ENCODE data around the gene PTTG1.
"Not testable (repeated sequence)": the region's sequence is repeated elsewhere in the genome, so short reads cannot be mapped to it uniquely, and the experiment has no call there.

The PTTG1 gene

DNA sequence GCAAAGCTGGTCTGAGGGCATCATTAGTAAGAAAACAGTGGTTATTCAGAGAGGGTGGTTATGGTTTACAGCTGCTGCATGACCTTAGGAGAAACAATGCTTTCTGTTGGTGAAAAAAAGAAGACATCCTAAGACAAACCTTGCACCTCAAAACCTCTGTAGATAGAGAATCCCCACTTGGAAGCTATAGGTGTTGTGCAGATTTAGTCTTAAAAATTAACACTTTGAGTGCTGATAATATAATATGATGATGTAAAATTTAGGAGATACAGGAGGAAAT lies 1.4 kb upstream of the PTTG1 start:
- no peak for DNase-seq (ENCODE audit: low read depth in 1 of 2, low spot score in 1 of 2)

DNA sequence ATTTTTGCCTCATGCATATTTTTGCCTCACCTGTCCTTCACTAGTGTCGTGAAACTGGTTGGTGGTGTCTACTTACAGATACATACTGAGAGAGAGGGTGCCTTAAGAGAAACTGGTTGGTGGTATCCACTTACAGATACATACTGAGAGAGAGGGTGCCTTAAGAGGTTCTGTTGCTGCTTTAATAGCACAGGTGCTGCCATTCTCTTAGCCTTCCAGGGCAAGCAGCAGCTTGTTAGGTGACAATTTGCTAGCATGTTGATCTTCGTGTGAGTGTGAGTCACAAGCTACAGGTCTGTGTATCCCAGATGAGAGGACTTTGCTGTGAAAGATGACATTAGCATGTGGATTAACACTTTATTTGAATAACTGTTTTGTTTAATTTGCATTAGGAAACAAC lies 1.4 kb downstream of the PTTG1 start:
- DNase-seq (ENCODE audit: low read depth in 1 of 2, low spot score in 1 of 2): no peak

DNA sequence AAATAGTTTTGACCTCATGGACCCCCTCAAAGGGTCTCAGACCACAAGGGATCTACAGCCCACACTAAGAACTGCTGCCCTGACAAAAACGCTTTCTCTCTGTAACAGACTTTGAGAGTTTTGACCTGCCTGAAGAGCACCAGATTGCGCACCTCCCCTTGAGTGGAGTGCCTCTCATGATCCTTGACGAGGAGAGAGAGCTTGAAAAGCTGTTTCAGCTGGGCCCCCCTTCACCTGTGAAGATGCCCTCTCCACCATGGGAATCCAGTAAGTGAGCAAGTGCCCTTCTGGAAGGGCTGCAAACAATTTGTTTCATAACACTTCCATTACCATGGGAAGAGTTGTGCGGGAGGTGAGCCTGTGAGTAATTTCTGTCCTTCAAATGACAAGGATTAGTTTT lies 6.0 kb downstream of the PTTG1 start:
- DNase-seq (ENCODE audit: low read depth in 1 of 2, low spot score in 1 of 2): no peak

DNA sequence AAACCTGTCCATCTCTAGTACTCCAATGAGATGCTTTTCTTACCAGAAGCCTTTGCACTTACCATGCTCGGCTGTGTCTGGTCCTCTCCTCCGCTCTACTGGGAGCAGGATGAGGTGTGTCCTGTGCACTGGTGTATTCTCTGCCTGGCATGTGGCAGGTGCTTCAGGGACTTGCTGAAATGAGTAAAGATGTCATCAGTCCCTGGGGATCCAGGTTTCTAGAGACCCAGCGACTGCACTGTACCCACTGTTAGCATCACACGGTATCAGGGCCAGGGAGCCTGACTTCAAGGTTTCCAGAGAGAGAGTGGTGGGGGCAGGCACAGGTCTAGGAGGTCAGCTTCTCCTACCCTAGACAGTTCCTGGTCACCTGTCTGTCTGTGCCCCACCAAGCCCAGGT lies 10.5 kb downstream of the PTTG1 start:
- no peak for DNase-seq (ENCODE audit: low read depth in 1 of 2, low spot score in 1 of 2)

DNA sequence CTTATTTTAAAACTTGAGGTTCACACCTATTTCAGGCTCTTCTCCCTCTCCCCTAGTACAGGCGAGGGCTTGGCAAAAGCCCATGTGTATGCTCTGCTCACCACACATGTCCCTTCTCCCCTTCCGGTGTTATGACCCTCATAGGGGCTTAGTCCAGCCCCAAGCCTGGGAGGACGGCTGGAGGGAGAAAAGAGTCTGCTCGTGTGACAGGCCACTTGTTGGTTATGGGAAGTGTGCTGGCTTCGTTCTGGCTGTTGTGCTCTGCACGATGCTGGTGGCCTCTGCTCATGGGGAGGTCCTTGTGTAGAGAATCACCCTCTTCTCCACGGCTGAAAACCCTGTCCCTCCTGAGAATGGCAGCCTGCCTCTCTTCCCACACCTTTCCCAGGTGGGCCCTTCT lies 11.1 kb downstream of the PTTG1 start:
- DNase-seq (ENCODE audit: low read depth in 1 of 2, low spot score in 1 of 2): no peak

DNA sequence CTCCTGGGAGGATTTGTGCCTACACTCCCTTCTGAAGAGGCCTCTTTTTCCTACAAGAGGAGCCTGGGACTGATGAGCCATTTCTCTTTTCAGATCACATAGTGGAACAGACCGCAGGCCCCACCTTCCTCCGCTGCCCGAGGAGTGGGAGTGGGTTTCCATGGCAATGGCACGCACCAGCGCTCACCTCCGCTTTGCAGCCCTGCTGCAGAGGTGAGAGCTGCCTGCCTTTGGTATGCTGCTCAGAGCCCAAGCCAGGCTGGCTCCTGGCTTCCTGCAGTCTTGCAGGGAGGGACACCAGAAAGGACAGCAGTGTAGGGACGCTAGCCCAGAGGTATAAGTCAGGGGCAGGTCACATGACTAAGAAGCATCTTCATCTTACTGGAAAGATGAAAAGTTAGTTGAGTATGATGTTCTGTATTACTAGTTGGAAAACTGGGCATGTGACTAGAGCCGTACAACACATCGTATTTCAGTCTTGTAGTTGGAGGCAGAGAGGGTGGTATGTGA lies 12.4 kb downstream of the PTTG1 start:
- DNase-seq (ENCODE audit: low read depth in 1 of 2, low spot score in 1 of 2): no peak

DNA sequence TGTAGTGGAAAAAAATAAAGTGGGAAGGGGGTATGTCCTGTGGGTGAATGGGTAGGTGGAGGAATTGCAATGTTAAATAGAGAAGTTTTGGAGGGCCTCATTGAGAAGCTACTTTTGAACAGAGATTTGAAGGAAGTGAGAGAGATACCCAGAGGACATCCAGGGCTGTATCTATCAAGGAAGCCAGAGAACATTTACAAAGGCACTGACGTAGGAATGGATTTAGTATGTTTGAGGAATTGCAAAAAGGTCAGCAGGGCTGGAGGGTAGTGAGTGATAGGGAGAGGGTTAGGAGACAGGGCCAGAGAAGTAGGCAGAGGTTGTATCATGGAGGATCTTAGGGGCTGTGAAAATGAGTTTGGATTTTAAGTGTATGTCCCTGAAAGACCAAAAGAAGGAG lies 13.9 kb downstream of the PTTG1 start:
- no peak for DNase-seq (ENCODE audit: low read depth in 1 of 2, low spot score in 1 of 2)

DNA sequence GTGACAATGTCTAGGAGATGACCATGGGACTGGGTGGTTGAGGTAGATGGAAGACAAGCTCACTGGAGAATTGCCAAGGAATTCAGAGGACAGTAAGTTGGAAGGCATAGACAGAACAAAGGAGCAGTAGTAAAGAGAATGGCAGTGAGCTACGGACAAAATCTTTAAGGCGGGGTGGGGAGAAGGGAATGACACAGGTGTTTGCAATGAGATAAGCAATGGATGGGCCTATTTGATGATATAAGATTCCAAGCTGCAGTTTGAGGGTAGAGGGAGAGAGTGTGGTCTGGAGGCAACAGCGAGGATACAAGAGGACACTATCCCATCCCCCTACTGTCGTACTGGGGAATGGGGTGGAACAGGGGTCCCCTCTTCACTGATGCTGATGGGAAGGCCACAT lies 14.4 kb downstream of the PTTG1 start:
- no peak for DNase-seq (ENCODE audit: low read depth in 1 of 2, low spot score in 1 of 2)

DNA sequence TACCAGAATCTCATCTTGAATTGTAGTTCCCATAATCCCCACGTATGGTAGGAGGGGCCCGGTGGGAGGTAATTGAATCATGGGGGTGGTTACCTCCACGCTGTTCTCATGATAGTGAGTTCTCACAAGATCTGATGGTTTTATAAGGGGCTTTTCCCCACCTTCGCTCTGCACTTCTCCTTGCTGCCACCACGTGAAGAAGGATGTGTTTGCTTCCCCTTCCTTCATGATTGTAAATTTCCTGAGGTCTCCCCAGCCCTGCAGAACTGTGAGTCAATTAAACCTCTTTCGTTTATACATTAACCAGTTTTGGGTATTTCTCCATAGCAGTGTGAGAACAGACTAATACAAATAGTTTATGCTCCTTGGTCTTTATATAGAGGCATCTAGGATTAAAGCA lies 15.0 kb downstream of the PTTG1 start:
- DNase-seq (ENCODE audit: low read depth in 1 of 2, low spot score in 1 of 2): not testable (repeated sequence)

DNA sequence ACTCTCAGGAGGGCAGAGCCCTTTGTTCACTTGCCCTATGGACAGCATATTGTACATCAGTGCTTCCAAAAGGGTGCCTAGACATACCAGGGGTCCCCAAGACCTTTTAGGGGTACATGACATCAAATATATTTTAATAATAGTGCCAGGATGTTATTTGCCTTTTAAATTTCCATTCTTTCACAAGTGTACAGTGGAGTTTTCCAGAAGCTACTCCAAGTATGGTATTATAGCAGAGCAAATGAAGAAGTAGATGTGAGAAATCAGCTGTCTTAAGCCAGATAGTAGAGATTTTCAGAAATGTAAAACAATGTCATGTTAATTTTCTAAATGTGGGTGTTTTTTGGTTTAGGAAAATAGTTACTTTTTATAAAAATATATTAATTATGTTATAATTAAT lies 15.6 kb downstream of the PTTG1 start:
- no peak for DNase-seq (ENCODE audit: low read depth in 1 of 2, low spot score in 1 of 2)

DNA sequence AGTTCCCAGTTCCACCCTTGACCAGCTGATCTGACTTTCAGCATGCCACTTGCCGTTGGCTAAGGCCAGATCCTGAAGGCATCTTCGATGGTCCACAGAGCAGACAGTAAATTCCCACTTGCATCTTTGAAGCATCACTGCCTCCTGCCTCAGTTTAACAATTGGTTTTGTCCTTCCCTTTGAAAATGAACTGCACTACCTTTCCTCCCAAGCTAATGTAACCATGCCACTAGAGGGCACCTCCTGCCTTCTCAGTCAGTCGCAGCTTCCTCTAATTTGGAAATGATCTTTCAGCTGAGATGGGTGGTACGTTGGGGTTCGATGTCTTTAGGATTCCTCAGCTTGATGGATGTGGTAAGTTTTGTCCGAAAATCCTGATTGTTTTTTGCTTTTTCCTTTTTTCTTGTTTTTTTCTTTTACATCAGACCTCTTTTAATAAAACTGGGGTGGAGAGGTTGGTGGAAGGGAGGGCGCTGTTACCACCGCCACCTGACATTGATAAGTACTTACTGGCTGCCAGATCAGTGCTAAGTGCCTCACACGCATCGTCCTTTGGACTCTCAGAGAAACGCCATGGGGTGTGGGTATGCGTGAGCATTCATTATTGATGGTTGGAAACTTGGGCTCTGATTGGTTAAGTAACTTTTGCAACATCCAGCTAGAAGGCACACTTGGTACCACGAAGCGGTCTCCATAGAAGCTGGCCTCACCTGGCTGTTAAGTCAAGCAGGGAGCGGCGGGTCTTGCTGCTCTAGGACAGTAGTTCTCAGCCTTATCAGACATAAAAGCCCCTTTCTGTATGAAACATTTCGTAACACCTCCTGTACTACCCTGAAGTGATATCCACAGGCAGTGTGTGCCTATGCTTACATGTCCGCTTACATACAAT lies 16.9 kb downstream of the PTTG1 start:
- DNase-seq (ENCODE audit: low read depth in 1 of 2, low spot score in 1 of 2): peak; percentile 9 to 16

DNA sequence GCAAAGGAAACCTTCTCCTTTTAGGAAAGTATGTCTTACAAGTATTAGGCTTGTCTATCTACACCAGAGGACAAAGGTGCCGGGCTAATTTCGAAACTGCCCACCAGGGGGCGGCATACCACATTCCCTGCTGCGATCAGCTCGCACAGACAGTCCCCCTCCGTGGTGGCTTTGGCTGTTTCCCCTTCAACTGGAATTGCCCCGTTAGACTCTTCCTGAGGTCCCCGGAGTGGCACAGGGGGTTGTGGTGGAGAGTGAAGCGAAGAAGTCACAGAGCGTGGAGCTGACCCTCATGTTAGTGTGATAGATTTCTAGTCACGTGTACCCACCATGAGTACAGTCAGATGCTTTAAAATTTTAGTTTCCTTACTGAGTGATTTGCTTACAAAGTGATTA lies 17.5 kb downstream of the PTTG1 start:
- peak; percentile 79 to 91 for DNase-seq (ENCODE audit: low read depth in 1 of 2, low spot score in 1 of 2)

DNA sequence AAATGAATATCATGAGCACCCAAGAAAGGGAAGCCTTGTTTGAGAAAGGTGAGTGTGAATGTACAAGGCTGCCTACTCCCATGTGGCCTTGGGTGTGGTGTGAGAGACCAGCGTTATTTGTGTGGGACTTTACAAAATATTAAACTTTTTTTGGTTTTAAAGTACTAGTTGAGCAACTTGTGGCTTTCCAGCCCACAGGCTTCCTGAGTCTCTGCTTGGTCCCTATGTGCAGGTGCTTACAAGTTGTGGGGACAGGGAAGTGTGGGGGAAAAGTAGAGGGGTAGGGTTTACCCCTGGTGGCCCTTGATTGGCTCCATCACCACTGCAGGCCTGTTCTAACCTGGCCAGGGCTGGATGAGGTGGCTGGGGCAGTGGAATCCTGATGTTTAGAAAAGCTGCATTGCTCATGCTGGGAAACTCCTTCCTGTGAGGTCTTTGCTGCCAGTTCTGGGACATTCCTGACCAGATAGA lies 19.7 kb downstream of the PTTG1 start:
- DNase-seq (ENCODE audit: low read depth in 1 of 2, low spot score in 1 of 2): no peak

DNA sequence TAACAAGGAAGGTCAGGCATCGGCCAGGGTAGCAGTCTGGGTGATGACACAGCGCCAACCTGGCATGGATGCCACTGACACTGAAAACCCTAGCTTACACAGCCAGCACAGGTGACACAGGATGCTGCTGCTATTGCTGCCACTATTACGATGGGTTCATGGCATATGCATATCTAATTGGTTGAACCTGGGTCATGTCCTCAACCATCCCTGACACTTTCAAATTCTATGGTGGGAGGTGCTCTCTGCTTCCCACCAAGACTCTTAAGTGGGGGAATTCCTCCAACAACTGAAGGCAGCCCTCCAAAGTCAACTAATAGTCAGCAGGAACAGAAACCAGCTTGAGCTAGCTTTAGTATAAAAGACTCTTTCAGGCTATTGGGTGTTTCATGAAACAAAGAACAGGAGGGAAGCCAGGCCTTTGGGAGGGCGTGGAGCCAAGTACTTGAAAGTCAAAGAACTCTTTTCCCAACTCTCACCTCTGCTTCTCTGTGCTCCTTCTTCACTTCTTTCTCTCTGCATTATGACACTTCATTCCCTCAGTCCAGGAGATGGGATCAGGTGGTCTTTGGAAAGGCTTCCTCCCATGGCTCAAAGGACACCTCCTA lies 21.3 kb downstream of the PTTG1 start:
- no peak for DNase-seq (ENCODE audit: low read depth in 1 of 2, low spot score in 1 of 2)

DNA sequence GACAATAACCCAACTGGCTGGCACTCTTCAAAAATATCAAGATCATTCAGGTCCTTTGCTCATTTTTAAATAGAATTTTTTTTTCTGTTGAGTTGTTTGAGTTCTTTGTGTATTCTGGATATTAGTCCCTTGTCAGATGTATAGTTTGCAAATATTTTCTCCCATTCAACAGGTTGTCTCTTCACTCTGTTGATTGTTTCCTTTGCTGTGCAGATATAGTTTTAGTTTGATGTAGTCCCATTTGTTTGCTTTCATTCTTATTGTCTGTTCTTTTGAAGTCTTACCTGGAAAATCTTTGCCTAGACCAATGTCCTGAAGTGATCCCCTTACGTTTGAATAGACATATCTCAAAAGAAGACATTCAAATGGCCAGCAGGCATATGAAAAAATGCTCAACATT lies 22.8 kb downstream of the PTTG1 start:
- no peak for DNase-seq (ENCODE audit: low read depth in 1 of 2, low spot score in 1 of 2)

DNA sequence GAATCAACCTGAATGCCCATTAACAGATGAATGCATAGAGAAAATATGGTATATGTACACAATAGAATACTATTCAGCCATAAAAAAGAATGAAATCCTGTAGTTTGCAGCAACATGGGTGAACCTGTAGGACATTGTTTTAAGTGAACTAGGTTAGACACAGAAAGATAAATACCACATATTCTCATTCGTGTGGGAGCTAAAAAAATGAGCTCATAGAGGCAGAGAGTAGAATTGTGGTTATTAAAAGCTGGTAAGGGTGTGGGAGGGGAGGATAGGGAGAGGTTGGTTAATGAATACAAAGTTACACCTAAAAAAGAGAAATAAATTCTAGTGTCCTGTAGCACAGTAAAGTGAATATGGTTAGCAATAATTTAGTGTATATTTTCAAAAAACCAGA lies 23.5 kb downstream of the PTTG1 start:
- DNase-seq (ENCODE audit: low read depth in 1 of 2, low spot score in 1 of 2): no peak

DNA sequence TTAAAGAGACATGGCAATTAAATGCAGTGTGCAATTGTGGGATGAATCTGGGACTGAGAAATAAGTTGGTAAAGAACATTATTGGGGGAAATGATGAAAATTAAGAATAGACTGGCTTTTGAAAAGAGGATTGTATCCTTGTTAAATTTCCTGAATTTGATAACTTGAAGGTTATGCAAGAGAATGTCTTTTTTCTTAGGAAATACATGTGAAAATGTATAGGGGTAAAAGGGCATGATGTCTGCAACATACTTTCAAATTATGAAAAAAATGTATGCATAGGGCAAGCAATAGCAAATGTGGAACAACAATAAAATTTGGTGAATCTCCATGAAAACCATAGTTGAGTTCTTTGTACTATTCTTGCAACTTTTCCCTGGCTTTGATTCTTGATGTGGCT lies 24.1 kb downstream of the PTTG1 start:
- no peak for DNase-seq (ENCODE audit: low read depth in 1 of 2, low spot score in 1 of 2)

DNA sequence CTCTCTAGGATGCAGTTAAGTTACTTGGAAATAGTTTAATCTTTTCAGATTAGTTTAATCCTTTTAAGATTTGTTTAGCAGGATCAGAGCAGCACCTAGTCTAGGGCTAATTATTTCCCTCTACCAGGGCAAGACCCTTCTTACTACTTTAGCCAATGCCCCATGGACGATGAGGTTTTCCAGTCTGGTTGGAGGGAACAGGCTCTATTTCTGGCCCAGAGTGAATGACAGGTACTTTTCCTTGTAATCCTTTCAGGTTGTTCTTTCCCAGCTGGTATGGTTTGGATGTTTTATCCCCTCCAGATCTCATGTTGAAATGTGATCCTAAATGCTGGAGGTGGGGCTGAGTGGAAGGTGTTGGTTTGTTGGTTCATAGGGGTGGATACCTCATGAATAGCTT lies 27.2 kb downstream of the PTTG1 start:
- no peak for DNase-seq (ENCODE audit: low read depth in 1 of 2, low spot score in 1 of 2)

DNA sequence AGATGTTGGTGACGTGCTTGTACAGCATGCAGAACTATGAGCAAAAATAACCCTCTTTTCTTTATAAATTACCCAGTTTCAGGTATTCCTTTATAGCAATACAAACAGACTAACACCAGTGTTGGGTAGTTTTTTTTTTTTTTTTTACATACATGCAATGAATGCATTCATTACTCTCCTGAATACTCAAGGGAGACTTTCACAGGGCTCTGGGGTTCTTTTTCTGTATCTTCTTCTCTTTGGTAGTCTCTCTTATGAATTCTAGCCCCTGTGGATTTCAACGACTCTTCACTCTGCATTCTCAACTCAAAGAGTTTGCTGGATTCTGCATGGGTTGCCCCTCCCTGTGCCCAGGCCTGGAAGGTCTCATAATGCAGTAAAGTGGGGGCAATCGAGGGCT lies 27.8 kb downstream of the PTTG1 start:
- DNase-seq (ENCODE audit: low read depth in 1 of 2, low spot score in 1 of 2): no peak

DNA sequence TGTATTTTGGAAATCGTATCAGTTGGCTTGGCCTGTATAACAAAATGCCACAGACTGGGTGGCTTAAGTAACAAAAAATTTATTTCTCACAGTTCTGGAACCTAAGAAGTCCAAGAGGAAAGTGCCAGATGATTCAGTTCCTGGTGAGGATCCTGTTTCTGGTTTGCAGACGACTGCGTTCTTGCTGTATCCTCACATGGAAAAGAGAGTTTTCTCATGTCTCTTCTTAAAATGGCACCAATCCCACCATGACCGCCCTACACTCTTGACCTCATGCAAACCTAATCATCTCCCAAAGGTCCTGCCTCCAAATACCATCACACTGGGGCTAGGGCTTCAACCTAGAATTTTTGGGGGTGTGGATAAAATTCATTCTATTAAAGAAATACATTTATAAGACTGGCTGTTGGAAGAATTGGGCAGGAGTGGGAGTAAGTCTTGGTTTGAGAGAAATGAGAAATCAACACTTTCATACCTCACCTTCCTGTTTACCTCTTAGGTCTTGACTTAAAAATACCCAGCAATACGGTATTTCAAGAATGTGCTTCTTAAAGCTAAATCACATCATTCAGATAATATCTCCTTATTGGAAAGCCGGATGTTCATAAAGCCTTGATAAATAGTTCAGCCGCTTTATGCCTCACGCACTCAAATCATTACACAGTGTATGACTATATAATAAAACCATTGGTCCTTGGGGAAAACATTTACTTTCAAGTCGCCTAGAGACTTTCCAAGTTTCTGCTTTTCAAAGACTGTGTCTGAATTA lies 28.7 kb downstream of the PTTG1 start:
- no peak for DNase-seq (ENCODE audit: low read depth in 1 of 2, low spot score in 1 of 2)

DNA sequence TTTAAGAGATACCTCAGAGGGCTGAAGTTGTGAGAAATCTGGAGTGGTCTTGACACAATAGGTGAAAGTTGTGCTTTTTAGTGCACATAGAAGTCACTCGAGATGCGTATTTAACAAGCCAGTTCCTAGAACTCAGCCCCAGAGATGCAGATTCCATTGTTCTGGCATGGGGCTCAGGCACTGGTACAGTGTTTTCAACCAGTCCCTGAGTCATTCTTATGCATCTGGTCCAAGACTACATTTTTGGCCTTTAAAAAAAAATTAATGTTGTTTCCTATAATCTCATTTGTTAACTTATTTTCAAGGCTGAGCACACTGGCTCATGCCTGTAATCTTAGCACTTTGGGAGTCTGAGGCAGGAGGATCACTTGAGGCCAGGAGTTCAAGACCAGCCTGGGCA lies 29.6 kb downstream of the PTTG1 start:
- no peak for DNase-seq (ENCODE audit: low read depth in 1 of 2, low spot score in 1 of 2)

DNA sequence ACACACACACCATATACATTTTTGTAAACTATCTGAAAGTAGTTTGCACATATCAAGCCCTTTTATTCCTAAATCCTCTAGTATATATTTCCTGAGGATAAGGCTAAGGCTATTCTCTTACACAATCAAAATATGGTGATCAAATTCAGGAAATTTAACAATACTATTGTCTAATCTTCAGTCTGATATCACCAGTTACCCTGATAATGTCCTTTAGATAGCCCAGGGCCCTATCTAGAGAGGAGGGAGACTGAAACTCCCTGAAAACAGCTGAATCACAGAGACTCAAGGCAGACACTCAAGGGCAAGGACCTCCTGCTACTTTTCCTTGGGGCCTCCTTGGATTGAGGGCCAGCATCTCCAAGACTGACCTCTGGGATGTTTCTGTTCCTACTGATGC lies 30.4 kb downstream of the PTTG1 start:
- no peak for DNase-seq (ENCODE audit: low read depth in 1 of 2, low spot score in 1 of 2)

Measured in stimulated activated CD4-positive, alpha-beta T cell treated with anti-CD3 and anti-CD28 coated beads, Interleukin-15, amount 100 ng/mL, for 1 hour (primary cell).